Fibroblast of the conjunctiva (primary cell): ENCODE data around the gene PNMA8B.
"Not testable (repeated sequence)": the region's sequence is repeated elsewhere in the genome, so short reads cannot be mapped to it uniquely, and the experiment has no call there.

Experiments
- DNase-seq: peaks from one replicate; pipeline ENCODE4 v3.0.0-alpha.2; 2010; ENCODE audit warnings: low read depth

PNMA8B gene, protein sequence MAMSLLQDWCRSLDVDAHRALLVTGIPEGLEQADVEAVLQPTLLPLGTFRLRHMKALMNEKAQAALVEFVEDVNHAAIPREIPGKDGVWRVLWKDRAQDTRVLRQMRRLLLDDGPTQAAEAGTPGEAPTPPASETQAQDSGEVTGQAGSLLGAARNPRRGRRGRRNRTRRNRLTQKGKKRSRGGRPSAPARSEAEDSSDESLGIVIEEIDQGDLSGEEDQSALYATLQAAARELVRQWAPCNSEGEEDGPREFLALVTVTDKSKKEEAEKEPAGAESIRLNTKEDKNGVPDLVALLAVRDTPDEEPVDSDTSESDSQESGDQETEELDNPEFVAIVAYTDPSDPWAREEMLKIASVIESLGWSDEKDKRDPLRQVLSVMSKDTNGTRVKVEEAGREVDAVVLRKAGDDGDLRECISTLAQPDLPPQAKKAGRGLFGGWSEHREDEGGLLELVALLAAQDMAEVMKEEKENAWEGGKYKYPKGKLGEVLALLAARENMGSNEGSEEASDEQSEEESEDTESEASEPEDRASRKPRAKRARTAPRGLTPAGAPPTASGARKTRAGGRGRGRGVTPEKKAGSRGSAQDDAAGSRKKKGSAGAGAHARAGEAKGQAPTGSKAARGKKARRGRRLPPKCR

DNA sequence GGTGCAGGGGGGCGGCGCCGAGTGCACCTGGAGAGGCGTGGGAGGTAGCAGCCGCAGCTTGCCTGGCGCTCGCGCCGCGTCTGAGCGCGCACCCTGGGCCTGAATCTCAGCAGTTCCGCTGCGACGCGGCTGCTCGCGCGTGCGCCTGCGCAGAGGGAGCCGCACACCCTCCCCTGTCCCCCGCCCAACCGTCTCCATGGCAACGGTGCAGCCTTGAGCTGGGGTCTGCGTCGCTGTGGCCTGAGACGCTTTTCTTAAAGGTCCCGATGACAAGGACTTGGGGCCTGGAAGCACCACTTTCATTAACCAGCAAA lies at the start of gene PNMA8B:
Gene PNMA8B (minus strand): TSS at position 82 of the 314 bp plus-strand sequence. CDS start 402 bp downstream, outside the sequence.
- no peak for DNase-seq

DNA sequence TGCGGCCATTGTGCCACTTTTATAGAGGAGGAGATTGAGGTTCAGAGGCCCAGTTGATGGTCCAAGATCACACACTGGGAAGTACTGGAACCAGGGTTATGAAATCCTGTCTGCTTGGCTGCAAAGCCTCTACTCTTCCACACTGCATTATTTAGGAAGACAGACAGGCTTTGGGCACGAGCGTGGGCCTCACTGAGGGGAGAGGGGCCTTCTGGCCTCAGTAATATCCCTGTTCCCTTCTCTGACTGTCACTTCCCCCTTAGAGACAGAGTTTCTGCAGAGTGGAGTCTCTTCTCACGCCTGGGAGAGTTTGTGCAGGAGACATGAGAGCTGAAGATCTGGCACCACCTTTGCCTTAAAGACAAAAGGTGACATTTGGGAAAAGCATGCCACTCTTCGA lies 49.0 kb upstream of the PNMA8B start:
- no peak for DNase-seq

DNA sequence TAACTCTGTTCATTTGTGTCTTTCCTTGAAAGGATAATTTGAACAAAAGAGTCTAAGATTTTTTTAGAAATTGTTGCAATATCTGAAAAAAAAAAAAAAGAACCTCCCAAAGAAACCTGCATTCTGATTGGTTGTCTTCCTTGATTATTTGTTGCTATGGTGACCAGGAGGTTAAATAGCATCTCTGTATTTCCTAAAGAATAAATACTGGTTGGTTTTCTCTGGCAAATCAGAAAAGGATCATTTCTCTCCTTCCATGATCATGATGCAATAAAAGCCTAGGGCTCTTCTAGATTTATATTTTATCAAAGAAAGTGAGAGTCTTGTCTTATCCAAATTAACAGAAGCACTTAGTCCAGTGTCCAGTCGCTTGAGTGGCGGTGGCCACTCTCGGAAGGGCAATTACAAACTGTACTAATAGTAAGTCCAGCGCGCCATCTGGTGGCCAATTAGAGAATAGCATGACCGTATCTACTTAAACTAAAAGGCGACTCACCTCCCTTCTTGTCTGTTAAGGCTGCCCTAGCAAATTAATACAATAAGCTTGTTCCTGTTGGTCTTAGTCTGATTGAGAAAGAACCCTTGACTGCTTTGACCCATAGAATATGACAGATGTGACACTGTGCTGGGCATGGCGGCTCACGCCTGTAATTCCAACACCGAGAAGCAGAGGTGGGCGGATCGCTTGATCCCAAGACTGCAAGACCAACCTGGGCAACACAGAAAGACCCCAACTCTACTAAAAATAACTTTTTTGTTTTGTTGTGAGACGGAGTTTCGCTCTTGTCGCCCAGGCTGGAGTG lies 47.0 kb upstream of the PNMA8B start:
- DNase-seq = peak; percentile 84

DNA sequence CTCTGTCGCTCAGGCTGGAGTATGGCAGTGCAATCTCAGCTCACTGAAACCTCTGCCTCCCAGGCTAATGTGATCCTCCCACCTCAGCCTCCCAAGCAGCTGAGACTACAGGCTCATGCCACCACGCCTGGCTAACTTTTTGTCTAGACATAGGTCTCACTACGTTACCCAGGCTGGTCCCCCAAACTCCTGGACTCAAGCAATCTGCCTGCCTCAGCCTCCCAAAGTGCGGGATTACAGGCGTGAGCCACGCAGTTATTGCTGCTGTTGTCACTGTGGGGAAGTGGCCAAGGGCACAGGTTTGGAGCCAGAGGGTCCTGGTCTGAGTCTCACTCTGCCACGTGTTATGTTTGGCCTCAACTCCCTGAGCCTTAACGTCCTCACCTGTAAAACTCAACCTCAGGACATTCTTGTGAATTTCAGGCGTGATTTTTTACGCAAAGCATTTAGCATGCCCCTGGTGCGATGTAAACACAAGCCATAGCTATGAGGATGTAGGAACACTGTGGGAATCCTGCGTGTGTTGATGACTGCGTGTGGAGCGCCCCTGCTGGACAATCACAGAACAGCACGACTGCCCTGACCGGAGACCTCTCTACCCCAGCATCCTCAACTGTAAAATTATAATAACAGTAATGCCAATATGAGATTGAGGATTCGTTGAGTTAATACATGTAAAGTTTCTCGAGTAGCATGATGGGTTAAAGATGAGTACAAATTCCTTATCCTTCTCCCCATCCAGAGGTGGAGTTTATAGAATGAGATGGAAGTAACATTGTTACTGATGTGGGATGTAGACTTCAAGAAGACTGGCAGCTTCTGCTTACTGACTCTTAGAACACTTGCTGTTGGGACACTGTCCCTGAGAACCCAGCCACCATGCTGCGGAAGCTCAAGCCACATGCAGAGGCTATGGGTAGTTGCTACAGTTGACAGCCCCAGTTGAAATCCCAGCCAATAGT lies 41.8 kb upstream of the PNMA8B start:
- DNase-seq = no peak

DNA sequence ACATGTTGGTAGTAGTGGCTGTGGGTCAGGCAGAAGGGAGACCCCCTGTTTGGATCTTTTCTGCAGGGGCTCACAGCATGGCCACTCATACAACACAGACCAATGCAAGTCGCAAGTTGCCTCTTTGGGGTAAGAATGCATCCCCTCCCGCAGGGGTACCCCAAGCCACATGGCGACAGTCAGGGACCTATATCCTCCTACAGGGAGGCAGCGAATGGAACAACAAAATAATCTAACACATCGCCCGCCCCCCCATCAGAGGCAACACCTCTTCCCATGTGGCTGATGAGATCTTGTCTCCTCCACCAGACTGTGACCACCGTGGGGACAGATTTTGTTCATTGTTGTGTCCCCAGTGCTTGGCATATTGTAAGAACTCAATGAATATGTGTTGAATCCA lies 40.7 kb upstream of the PNMA8B start:
- DNase-seq = no peak

DNA sequence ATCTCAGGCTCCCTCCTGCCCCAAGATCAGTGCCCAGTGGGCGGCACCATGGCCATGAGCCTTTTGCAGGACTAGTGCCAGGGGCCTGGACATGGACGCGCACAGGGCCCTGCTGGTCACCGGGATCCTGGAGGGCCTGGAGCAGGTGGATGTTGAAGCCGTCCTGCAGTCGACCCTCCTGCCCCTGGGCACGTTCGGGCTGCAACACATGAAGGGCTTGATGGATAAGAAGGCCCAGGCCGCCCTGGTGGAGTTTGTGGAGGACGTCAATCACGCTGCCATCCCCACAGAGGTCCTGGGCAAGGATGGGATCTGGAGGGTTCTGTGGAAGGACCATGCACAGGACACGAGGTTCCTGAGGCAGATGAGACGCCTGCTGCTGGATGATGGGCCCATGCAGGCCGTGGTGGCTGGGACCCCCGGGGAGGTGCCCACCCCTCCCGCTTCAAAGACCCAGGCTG lies 38.0 kb upstream of the PNMA8B start:
- no peak for DNase-seq

DNA sequence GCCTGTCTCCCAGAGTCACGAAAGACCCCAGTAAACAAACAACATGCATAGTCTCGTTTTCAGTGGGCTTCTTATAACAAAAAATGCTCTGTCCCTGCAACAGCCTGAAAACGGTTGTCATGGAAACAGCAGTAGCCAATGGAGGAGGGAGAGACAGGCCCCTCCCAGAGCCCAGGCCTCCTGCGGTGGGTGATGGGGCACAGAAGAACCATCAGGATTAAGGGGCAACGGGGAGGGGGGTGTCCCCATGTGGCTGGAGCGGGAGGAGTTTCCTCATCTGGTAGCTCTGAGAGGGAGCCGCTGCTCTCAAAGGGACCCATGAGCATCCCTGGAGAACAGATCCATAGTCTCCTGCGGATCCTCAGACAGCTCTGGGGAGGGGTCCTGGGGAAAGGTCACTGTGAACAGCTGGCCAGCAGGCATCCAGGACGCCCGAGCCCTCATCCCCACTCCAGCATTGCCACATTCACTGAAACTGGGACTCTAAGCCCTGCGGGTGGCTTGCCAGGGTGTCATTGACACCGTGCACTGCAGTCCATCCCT lies 37.5 kb upstream of the PNMA8B start:
- no peak for DNase-seq

GRCh38 chr19:46530636-46531035 lies 35.0 kb upstream of the PNMA8B start:
- DNase-seq = no peak

DNA sequence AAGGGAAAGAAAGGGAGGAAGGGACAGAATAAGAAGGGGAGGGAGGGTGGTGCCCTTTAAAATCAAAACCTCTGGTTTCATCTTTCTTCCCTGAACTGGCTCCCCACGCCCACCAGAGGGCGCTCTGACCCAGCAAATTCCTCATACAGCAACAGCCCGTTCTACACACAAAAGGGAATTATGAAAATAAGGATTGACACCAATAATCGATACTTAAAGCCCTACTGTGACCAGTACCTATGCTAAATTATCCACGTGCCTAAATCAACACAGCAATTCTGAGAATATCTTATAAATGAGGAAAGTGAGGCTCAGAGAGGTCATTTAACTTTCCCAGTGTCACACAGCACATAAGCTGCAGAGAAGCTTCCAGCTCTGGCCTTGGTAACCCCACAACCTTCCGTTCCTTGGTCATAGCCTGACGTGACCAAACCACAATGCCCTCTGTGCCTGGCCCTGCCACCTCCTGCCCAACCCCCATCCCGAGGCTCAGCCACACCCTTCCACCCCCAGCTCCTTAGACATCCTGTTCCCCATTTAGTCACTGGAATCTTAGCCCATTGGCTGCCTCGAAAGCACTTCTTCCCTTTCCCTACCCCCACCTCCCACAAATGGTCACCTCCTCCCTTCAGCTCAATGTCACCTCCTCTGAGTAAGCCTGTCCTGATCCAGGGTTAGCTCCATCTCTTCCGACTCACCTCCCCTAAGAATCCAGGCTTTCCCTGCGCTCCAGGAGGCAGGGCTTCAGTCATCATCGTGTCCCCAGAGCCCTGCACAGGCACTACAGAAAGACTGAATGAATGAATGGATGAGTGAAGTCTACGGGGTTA lies 34.2 kb upstream of the PNMA8B start:
- peak; percentile 44 for DNase-seq

- no peak for DNase-seq
Measured at GRCh38 chr19:46528601-46529590, 33.2 kb upstream of the PNMA8B start.

DNA sequence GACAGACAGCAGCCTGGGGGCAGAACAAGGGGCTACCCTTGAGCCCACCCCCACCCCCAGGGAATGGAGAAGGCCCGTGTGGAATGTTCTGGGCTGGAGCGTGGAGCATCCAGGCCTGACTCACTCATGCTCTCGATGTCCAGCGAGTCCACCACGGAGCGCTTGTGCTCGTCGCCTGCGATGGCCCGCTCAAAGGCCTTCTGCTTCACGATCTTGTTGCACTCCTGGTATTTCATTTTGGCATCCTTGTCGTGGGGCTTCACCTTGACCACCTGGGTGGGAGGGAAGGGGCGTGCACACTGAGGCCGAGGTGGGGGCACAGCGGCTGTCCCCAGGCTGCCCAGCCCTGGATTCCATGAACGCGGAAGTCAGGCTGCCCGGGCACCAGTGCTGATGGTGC lies 31.1 kb upstream of the PNMA8B start:
- not testable (repeated sequence) for DNase-seq

DNA sequence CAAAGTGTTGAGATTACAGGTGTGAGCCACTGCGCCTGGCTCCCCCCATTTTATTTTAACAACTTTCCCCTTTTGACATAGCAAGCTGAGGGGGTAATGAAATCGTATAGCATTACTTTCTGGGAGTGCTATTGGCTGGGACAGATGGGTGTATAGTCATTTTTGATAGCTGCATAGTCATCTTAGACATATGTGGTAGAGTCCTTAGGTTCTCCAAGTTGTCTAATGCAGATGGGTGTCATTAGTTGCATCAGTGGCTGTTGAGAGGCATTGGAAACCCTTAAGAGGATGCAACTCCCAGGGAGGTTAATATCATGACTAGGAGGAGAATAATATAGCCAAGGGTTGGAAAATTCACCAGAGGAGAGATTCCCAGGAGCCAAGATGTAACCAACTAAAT lies 28.6 kb upstream of the PNMA8B start:
- no peak for DNase-seq

DNA sequence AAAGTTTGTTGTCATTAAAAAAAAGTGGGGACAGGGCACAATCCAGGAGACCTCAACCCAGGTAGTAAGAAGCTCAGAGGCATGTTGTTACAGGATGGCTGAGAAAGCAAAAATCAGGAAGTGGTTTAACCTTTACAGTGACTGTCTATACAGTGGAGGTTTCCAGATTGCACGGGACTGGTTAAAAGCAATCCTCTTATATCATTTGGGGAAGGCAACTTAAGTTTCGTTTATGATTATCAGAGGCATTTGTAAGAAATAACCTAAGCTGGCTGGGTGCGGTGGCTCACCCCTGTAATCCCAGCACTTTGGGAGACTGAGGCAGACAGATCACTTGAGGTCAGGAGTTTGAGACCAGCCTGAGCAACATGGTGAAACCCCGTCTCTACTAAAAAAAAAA lies 27.3 kb upstream of the PNMA8B start:
- DNase-seq = not testable (repeated sequence)

GRCh38 chr19:46521241-46521868 lies 25.7 kb upstream of the PNMA8B start:
- no peak for DNase-seq

DNA sequence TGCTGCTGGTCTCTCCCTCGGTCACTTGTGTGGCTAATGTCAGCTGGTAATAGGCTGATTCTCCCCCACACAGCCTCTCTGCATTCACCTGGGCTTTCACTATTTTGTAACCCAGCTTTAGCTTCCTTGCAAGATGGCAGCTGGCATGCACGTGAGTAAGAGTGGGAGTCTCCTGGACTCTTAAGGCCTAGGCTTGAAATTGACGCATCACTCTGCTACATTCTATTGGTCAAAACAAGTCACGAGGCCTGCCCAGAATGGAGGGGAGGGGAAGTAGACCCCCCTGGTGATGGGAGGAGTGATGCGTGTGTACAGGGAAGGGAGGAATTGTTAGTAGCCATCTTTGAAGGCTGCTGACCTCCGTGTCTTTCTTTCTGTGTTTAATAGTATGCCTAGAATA lies 24.9 kb upstream of the PNMA8B start:
- no peak for DNase-seq

DNA sequence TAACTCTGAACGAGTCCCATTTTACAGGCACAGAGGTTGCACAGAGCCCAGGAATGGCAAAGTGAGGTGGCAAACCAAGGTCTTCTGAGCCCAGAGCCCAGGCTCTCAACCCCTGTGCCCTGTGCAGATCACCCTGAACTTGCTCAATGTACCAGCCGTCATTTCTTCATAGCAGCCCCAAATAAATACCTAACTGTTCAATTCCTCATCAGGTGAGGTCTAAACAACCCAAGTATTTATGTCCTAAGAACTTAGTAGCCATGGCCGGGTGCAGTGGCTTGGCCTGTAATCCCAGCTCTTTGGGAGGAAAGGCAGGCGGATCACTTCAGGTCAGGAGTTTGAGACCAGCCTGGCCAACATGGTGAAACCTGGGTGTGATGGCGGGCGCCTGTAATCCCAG lies 21.8 kb upstream of the PNMA8B start:
- DNase-seq = no peak

DNA sequence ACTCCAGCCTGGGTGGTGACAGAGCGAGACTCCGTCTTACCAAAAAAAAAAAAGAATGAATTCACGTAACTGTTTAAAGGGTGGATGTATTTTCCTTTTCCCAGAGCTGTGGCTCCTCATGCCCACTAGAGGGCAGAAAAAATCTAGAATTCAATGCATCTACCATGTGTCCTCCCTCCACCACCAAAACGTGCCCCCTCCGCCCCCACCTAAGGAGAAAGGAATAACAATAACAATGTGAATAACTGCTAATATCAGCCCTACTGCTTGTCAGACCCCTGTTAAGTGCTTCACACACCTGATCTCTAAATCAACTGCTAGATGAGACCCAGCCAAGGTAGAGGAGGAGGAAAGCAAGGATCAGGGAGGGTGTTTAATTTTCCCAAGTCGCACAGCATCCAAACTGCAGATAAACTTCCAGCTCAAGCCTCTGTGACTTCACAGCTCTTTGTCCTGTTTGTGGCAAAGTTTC lies 20.2 kb upstream of the PNMA8B start:
- DNase-seq = peak; percentile 20

DNA sequence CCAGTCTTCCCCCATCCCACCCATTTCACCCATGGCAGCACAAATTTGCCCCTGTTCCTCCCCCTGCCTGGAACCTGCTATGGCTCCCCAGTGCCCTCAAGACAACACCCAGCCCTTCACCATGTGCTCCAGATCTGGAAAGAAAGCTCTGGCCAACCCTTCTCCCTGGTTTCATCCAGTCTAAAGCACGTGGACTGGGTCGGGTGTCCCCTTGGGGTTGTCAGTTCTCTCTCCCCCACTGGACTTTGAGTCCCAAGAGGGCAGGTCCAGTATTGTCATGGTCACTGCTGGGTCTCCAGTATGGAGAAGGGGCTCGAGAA lies 19.6 kb upstream of the PNMA8B start:
- no peak for DNase-seq
